H1 (cell line): ENCODE measurements around the gene CEP85.

Experiments
- CBX5 ChIP-seq: fragments of 300-800, 300-1000 bp; sonication (generic); IDR thresholded peaks from 2 replicates; pipeline ENCODE4 v1.7.1; 2016; ENCODE audit warnings: antibody characterized with exemption, low read length, low read depth
- HDAC6 ChIP-seq: IDR thresholded peaks from one replicate; pipeline ENCODE4 v1.7.1; 2012; ENCODE audit warnings: low read depth, mild to moderate bottlenecking, inconsistent platforms, low read length, moderate library complexity
- JUND ChIP-seq: IDR thresholded peaks from 2 replicates; pipeline ENCODE4 v1.6.1; 2011; ENCODE audit warnings: mild to moderate bottlenecking, improper control_type of control experiment, low read length
- POLR2AphosphoS5 ChIP-seq: IDR thresholded peaks from 2 replicates; pipeline ENCODE4 v1.6.1; 2011; ENCODE audit warnings: low read depth, low read length
- RFX5 ChIP-seq: IDR thresholded peaks from 2 replicates; pipeline ENCODE4 v1.6.1; 2011; ENCODE audit warnings: low read depth, low read length, improper control_type of control experiment, borderline replicate concordance
- RNF2 ChIP-seq: fragments of 200-900, 300-1000 bp; sonication (generic); IDR thresholded peaks from 2 replicates; pipeline ENCODE4 v1.7.1; 2016; ENCODE audit warnings: borderline replicate concordance, low read depth, mild to moderate bottlenecking, antibody characterized with exemption, low read length; ENCODE audit not compliant: poor library complexity, severe bottlenecking; ENCODE audit errors: missing control alignments
- RXRA ChIP-seq: IDR thresholded peaks from 2 replicates; pipeline ENCODE4 v1.6.1; 2011; ENCODE audit warnings: low read depth, mild to moderate bottlenecking, low read length, moderate library complexity; ENCODE audit not compliant: insufficient read depth
- ZNF274 ChIP-seq: IDR thresholded peaks from 2 replicates; pipeline ENCODE4 v1.7.0; 2012; ENCODE audit warnings: low read length, borderline replicate concordance; ENCODE audit errors: extremely low read depth
- TF ChIP-seq, protein P1 (sequence below): IDR thresholded peaks from 2 replicates; pipeline ENCODE4 v1.6.1; 2011; ENCODE audit warnings: low read length, improper control_type of control experiment
- TF ChIP-seq, protein P2 (sequence below), 3 experiments: IDR thresholded peaks; 1 replicate in 2 of 3; 2 replicates in 1 of 3; pipeline versions ENCODE4 v1.5.1 to v1.6.1; 2011; ENCODE audit warnings: low read length in 3 of 3, mild to moderate bottlenecking in 3 of 3, inconsistent platforms in 2 of 3, low read depth in 1 of 3, moderate library complexity in 1 of 3; ENCODE audit not compliant: insufficient read depth in 1 of 3; ENCODE audit errors: control extremely low read depth in 1 of 3
- TF ChIP-seq, protein P3 (sequence below): IDR thresholded peaks from 2 replicates; pipeline ENCODE4 v1.6.1; 2012; ENCODE audit warnings: inconsistent platforms

DNA sequence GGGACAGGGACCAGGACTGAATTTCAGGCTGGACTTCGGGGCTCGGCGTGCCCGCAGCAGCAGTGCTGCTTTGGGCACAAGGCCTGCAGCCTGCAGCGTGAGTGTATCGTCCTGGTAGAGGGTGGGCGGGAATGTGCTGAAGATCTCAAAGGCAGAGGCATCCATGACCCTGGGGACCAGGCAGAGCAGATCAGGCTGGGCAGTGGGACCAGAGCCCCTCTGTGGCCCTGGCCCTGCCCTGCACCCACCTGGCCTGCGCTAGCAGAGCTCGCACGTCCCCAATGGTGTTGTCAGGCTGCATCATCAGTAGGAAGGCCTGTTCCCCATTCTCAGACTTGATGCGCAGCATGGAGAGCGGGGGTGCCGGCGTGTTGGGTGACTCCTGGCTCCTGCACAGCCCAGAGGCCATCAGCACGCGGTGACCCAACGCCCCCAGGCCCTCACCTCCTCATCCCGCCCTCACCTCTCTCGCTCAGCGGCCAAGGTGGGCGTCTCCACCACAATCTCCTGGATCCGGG, 48.5 kb downstream of the CEP85 start:
- no peak for TF ChIP-seq HDAC6
- no peak for TF ChIP-seq RNF2
- TF ChIP-seq, protein P1, sequence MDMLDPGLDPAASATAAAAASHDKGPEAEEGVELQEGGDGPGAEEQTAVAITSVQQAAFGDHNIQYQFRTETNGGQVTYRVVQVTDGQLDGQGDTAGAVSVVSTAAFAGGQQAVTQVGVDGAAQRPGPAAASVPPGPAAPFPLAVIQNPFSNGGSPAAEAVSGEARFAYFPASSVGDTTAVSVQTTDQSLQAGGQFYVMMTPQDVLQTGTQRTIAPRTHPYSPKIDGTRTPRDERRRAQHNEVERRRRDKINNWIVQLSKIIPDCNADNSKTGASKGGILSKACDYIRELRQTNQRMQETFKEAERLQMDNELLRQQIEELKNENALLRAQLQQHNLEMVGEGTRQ, result no peak
- TF ChIP-seq, protein P2, sequence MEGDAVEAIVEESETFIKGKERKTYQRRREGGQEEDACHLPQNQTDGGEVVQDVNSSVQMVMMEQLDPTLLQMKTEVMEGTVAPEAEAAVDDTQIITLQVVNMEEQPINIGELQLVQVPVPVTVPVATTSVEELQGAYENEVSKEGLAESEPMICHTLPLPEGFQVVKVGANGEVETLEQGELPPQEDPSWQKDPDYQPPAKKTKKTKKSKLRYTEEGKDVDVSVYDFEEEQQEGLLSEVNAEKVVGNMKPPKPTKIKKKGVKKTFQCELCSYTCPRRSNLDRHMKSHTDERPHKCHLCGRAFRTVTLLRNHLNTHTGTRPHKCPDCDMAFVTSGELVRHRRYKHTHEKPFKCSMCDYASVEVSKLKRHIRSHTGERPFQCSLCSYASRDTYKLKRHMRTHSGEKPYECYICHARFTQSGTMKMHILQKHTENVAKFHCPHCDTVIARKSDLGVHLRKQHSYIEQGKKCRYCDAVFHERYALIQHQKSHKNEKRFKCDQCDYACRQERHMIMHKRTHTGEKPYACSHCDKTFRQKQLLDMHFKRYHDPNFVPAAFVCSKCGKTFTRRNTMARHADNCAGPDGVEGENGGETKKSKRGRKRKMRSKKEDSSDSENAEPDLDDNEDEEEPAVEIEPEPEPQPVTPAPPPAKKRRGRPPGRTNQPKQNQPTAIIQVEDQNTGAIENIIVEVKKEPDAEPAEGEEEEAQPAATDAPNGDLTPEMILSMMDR (IDR thresholded peaks at IDR 0.05; ENCODE audit: control extremely low read depth in 1 of 3, insufficient read depth in 1 of 3, low read depth in 1 of 3, low read length in 3 of 3), result no peak
- TF ChIP-seq RXRA, result no peak
- TF ChIP-seq, protein P3, sequence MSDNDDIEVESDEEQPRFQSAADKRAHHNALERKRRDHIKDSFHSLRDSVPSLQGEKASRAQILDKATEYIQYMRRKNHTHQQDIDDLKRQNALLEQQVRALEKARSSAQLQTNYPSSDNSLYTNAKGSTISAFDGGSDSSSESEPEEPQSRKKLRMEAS, result peak; percentile 50
- no peak for TF ChIP-seq RFX5
- TF ChIP-seq POLR2AphosphoS5, result no peak
- TF ChIP-seq CBX5, result no peak
- TF ChIP-seq JUND, result no peak
- no peak for TF ChIP-seq ZNF274
